PC-3 (cell line): ENCODE results near the gene VWA8. TPM values are rescaled to one million over a fixed set of nuclear protein-coding genes. Genes with fewer than 3 reads are reported as not detected.

Experiments used
- ATAC-seq: fragments of 200-7000 bp; cut with Tn5 transposase; 2 replicates; pipeline ENCODE4 v1.9.1; 2020; ENCODE audit warnings: mild to moderate bottlenecking, moderate library complexity
- BruUV-seq: library from RNA; stranded (reverse); fragments of 400-500 nt; replicated peaks from 2 replicates; lab custom pipeline; 2021; lab: Mats Ljungman, UMichigan
- CTCF ChIA-PET: fragments of 300-600 bp; sonication (Branson Sonifier 250); formaldehyde crosslinking; loops from one replicate; lab custom pipeline; 2022; ENCODE audit warnings: antibody characterized with exemption; lab: Charles Lee
- POLR2A ChIA-PET: fragments of 300-600 bp; sonication (Branson Sonifier 250); formaldehyde crosslinking; loops from one replicate; lab custom pipeline; 2022; ENCODE audit warnings: antibody characterized with exemption; ENCODE audit not compliant: unreplicated experiment; lab: Charles Lee
- DNase-seq: peaks from one replicate; pipeline ENCODE4 v3.0.0-alpha.2; 2015
- H2AFZ ChIP-seq: fragments of 300-600 bp; sonication (generic); 2 replicates; pipeline ENCODE4 v1.6.0; 2016; ENCODE audit warnings: antibody characterized with exemption, low read length
- H3F3A ChIP-seq: fragments of 300-600 bp; sonication (generic); one replicate; pipeline ENCODE4 v1.6.0; 2017; ENCODE audit warnings: antibody characterized with exemption, low read length, control low read depth, mild to moderate bottlenecking; ENCODE audit not compliant: unreplicated experiment
- H3K27ac ChIP-seq: fragments of 300-600 bp; sonication (generic); 2 replicates; pipeline ENCODE4 v1.5.1; 2016; ENCODE audit warnings: mild to moderate bottlenecking, low read length
- H3K27me3 ChIP-seq: fragments of 300-600 bp; sonication (generic); 2 replicates; pipeline ENCODE4 v1.6.1; 2016; ENCODE audit warnings: low read length, mixed read lengths
- H3K36me3 ChIP-seq: fragments of 300-600 bp; sonication (generic); 2 replicates; pipeline ENCODE4 v1.6.1; 2016; ENCODE audit warnings: low read depth, mixed run types, low read length, mixed read lengths
- H3K4me1 ChIP-seq: fragments of 300-600 bp; sonication (generic); 2 replicates; pipeline ENCODE4 v1.5.1; 2016; ENCODE audit warnings: low read length; ENCODE audit not compliant: insufficient read depth
- H3K4me2 ChIP-seq: fragments of 300-600 bp; sonication (generic); 2 replicates; pipeline ENCODE4 v1.6.0; 2016; ENCODE audit warnings: low read length
- H3K4me3 ChIP-seq: fragments of 300-600 bp; sonication (generic); 2 replicates; pipeline ENCODE4 v1.5.1; 2016; ENCODE audit warnings: mild to moderate bottlenecking, low read length, mixed read lengths
- H3K79me2 ChIP-seq: fragments of 300-600 bp; sonication (generic); 2 replicates; pipeline ENCODE4 v1.6.1; 2017; ENCODE audit warnings: low read length, mixed read lengths
- H3K9ac ChIP-seq: fragments of 300-600 bp; sonication (generic); 2 replicates; pipeline ENCODE4 v1.6.0; 2016; ENCODE audit warnings: mild to moderate bottlenecking, low read length
- H3K9me2 ChIP-seq: fragments of 300-600 bp; sonication (generic); replicated peaks from 2 replicates; pipeline ENCODE4 v1.6.1; 2016; ENCODE audit warnings: mixed run types, low read length, mixed read lengths
- H3K9me3 ChIP-seq: fragments of 300-600 bp; sonication (generic); 2 replicates; pipeline ENCODE4 v1.6.1; 2016; ENCODE audit warnings: low read length, mixed read lengths
- H4K20me1 ChIP-seq: fragments of 300-600 bp; sonication (generic); 2 replicates; pipeline ENCODE4 v1.6.1; 2016; ENCODE audit warnings: low read length, mixed read lengths
- EZH2 ChIP-seq: fragments of 300-600 bp; sonication (generic); IDR thresholded peaks from one replicate; pipeline ENCODE4 v1.6.1; 2017; ENCODE audit warnings: antibody characterized with exemption, mild to moderate bottlenecking, low read length; ENCODE audit not compliant: unreplicated experiment
- EZH2phosphoT487 ChIP-seq: fragments of 300-600 bp; sonication (generic); IDR thresholded peaks from 2 replicates; pipeline ENCODE4 v1.6.1; 2018; ENCODE audit warnings: mild to moderate bottlenecking, antibody characterized with exemption, low read length, borderline replicate concordance
- intact Hi-C: fragments of 100-400 bp; cut with micrococcal nuclease; formaldehyde crosslinking; loops from 2 replicates; pipeline ENCODE4 v1.9.0; 2023
- total RNA-seq: library from RNA; depleted of rRNA; stranded (reverse); fragments of >200 nt; gene quantifications from 2 replicates; pipeline ENCODE4 v1.2.3, GENCODE V29; 2014
- TF ChIP-seq, protein P1 (sequence below): fragments of 300-600 bp; sonication (generic); conservative IDR thresholded peaks from 2 replicates; pipeline ENCODE4 v1.5.1; 2017; ENCODE audit warnings: antibody characterized with exemption, low read depth, mild to moderate bottlenecking, low read length

VWA8 gene
- total RNA-seq, 1 experiment from 2014 or later = 10.0 TPM

DNA sequence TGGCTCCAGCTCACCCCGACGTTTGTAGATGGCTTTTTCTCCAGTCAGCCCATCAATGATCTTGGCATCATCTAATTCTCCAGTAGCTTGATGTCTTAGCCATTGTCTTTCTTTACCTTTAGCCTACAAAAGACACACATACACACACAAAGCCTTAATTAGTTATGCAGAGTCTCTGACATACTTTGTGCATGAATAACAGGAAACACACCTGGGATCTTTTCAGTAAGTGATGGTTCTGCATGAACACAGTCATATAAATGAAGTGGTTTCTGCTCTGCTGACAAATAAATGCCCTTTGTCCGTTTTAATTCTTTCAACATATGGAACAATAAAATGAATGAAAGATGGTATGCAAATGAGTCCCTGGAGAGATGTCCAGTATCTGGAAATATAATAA is 370.3 kb downstream of the VWA8 start:
- POLR2A ChIA-PET = no interaction called here
- intact Hi-C loops = loop anchor here (1.0 kb wide), 1 partner anchor 20 kb away; no protein-coding TSS in a partner anchor
- H4K20me1 ChIP-seq = no peaks in the 10 kb centered on the region

DNA sequence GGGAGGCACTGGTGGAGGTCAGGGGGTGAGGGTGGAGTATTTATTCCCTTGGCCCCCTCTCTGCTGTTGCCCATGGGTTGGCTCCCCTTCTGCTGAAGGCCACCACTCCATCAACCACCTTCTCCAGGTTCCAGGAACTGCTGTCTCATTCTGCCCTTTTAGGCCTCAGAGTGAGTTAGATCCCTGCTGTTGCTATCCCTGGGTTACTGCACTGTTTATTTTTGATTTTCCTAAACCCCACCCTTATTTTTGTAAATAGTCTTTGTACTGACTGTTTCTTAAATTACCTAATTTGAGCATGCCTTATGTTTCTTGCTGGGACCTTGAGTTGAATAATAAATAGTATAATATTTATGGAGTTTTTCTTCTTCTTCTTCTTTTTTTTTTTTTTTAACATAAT is 370.8 kb downstream of the VWA8 start:
- intact Hi-C loops = loop anchor here (1.0 kb wide), 1 partner anchor 20 kb away; no protein-coding TSS in a partner anchor
- Histone ChIP-seq H3K9me3 (no peaks in the 10 kb centered on the region), H3K4me1 (peaks cover 37% of the 10 kb centered on the region), H4K20me1 (no peaks in the 10 kb centered on the region), H3K4me2 (peak overlapping the region; percentile 31), H3K27me3 (no peaks in the 10 kb centered on the region), H3F3A (no peaks in the 10 kb centered on the region), H2AFZ (no peak overlapping the region), H3K27ac (peak overlapping the region; percentile 78), H3K4me3 (no peak overlapping the region), H3K9ac (peak overlapping the region; percentile 37; the same call in 1 of the 2 replicates), H3K79me2 (no peaks in the 10 kb centered on the region), H3K9me2 (no peaks in the 10 kb centered on the region), H3K36me3 (no peaks in the 10 kb centered on the region)
- peak; percentile 21 for DNase-seq
- CTCF ChIA-PET = no interaction called here
- TF ChIP-seq EZH2 (no peak), EZH2phosphoT487 (no peak)
- TF ChIP-seq, protein P1, sequence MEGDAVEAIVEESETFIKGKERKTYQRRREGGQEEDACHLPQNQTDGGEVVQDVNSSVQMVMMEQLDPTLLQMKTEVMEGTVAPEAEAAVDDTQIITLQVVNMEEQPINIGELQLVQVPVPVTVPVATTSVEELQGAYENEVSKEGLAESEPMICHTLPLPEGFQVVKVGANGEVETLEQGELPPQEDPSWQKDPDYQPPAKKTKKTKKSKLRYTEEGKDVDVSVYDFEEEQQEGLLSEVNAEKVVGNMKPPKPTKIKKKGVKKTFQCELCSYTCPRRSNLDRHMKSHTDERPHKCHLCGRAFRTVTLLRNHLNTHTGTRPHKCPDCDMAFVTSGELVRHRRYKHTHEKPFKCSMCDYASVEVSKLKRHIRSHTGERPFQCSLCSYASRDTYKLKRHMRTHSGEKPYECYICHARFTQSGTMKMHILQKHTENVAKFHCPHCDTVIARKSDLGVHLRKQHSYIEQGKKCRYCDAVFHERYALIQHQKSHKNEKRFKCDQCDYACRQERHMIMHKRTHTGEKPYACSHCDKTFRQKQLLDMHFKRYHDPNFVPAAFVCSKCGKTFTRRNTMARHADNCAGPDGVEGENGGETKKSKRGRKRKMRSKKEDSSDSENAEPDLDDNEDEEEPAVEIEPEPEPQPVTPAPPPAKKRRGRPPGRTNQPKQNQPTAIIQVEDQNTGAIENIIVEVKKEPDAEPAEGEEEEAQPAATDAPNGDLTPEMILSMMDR = no peak
- POLR2A ChIA-PET = no interaction called here
- no peak for ATAC-seq
- BruUV-seq = no TSS peak

More for the DNA sequence above, 370.3 kb downstream of the VWA8 start:
- peaks cover 42% of the 10 kb centered on the region for H3K4me1 ChIP-seq
- no peaks in the 10 kb centered on the region for H3F3A ChIP-seq
- H3K9me3 ChIP-seq = no peaks in the 10 kb centered on the region
- H2AFZ ChIP-seq = no peak overlapping the region
- H3K27me3 ChIP-seq = no peaks in the 10 kb centered on the region
- CTCF ChIA-PET = no interaction called here
- H3K4me2 ChIP-seq = peak overlapping the region; percentile 31
- H3K36me3 ChIP-seq = no peaks in the 10 kb centered on the region
- peak; percentile 72 for DNase-seq
- no TSS peak for BruUV-seq
- no peaks in the 10 kb centered on the region for H3K79me2 ChIP-seq
- TF ChIP-seq EZH2phosphoT487 (no peak), EZH2 (no peak)
- TF ChIP-seq, protein P1 = no peak
- H3K4me3 ChIP-seq = no peak overlapping the region
- peak; percentile 53 for ATAC-seq
- H3K27ac ChIP-seq = peak overlapping the region; percentile 78
- H3K9me2 ChIP-seq = no peaks in the 10 kb centered on the region
- H3K9ac ChIP-seq = 0 out of 2 replicates have a peak overlapping the region, but pooled peaks have one; percentile 37

DNA sequence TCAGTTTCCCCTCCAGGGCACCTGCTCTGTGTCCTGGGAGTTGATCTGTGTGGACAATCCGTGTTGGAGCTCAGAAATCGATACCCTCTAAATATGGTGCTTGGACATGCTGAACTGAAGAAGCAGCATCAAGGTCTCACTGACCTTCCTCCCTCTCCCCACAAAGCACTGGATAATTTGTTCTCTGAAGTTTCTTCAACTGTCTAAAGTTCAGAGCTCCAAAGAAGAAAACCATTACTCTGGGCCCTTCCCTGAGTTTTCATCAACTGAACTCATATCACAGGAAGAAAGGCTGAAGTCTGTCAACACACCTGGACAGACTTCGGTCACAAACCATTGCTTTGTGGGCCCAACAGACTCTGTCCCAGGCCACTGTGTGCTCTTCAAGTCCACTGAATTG is 371.5 kb downstream of the VWA8 start:
- no TSS peak for BruUV-seq
- Histone ChIP-seq H2AFZ (no peak overlapping the region), H3K9me3 (no peaks in the 10 kb centered on the region), H3K79me2 (no peaks in the 10 kb centered on the region), H3K4me2 (peak overlapping the region; percentile 31), H3K27me3 (no peaks in the 10 kb centered on the region), H3K4me3 (no peak overlapping the region; the same call in 1 of the 2 replicates), H3K9ac (peak overlapping the region; percentile 45; the same call in 1 of the 2 replicates), H3K9me2 (no peaks in the 10 kb centered on the region), H3K27ac (peak overlapping the region; percentile 78), H4K20me1 (no peaks in the 10 kb centered on the region), H3K4me1 (peaks cover 32% of the 10 kb centered on the region), H3K36me3 (no peaks in the 10 kb centered on the region), H3F3A (no peaks in the 10 kb centered on the region)
- ChIA-PET POLR2A (interaction anchor here (0.5 kb wide), 1 partner anchor 63 kb away, joined by 5 read pairs; no protein-coding TSS in a partner anchor), CTCF (interaction anchor here (0.7 kb wide), 1 partner anchor 63 kb away, joined by 6 read pairs; no protein-coding TSS in a partner anchor)
- ATAC-seq (no peak), DNase-seq (no peak)
- intact Hi-C loops = loop anchor here (2.0 to 10.0 kb wide), 2 partner anchors 59 to 135 kb away; partner anchors contain the start of gene RGCC
- TF ChIP-seq EZH2phosphoT487 = no peak
- TF ChIP-seq, protein P1 = no peak
- no peak for TF ChIP-seq EZH2
